Neural progenitor cell (in vitro differentiated cells): Measurements from ENCODE around the gene CYB5R3.

Experiments
- EZH2 ChIP-seq: fragments of 200-600 bp; sonication (generic); IDR thresholded peaks from 2 replicates; pipeline ENCODE4 v1.6.1; 2017; ENCODE audit warnings: antibody characterized with exemption, mild to moderate bottlenecking, moderate library complexity
- EZH2phosphoT487 ChIP-seq: fragments of 200-600 bp; sonication (generic); IDR thresholded peaks from 2 replicates; pipeline ENCODE4 v1.6.1; 2017; ENCODE audit warnings: antibody characterized with exemption
- TF ChIP-seq, protein P1 (sequence below): fragments of 200-600 bp; sonication (generic); IDR thresholded peaks from 2 replicates; pipeline ENCODE4 v1.5.1; 2017; ENCODE audit warnings: antibody characterized with exemption, mild to moderate bottlenecking

DNA sequence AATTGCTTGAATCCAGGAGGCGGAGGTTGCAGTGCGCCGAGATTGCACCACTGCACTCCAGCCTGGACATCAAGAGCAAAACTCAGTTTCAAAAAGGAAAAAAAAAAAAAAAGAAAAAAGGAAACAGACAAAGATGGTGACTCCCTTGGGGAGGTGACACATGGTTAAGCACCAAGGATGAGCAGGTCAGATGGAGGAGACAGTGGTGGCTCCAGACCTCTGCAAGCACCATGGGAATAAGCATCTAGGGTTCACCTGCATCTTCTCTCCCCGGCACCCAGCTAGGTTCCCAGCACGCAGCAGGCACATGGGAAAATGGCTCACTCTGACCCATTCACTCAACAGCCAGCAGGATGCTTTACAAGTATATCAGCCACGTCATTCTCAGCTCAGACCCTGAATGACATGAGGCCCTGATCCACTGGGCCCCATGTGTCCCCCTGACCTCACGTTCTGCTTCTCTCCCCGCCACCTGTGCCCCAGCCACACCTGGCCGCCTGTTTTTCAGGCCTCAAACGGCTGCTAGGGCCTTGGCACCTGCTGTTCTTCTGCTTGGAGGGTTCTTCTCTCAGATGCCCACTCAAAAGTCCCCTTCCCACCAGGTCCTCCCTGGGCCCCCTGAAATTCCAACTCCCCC, 47.3 kb upstream of the CYB5R3 start:
- TF ChIP-seq, protein P1, sequence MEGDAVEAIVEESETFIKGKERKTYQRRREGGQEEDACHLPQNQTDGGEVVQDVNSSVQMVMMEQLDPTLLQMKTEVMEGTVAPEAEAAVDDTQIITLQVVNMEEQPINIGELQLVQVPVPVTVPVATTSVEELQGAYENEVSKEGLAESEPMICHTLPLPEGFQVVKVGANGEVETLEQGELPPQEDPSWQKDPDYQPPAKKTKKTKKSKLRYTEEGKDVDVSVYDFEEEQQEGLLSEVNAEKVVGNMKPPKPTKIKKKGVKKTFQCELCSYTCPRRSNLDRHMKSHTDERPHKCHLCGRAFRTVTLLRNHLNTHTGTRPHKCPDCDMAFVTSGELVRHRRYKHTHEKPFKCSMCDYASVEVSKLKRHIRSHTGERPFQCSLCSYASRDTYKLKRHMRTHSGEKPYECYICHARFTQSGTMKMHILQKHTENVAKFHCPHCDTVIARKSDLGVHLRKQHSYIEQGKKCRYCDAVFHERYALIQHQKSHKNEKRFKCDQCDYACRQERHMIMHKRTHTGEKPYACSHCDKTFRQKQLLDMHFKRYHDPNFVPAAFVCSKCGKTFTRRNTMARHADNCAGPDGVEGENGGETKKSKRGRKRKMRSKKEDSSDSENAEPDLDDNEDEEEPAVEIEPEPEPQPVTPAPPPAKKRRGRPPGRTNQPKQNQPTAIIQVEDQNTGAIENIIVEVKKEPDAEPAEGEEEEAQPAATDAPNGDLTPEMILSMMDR, result no peak
- TF ChIP-seq EZH2 (no peak), EZH2phosphoT487 (no peak)
